Activated T-helper 17 cell treated with anti-CD3 and anti-CD28 coated beads, Interleukin-2, amount 50 U/mL, for 72 hours (primary cell): ENCODE results near the gene OSBPL5. TPM values are rescaled to one million over a fixed set of nuclear protein-coding genes. Genes with fewer than 3 reads are reported as not detected.
"Not testable (repeated sequence)": the region's sequence is repeated elsewhere in the genome, so short reads cannot be mapped to it uniquely, and the experiment has no call there.

Experiments
- ATAC-seq: fragments of 150-1000 bp; cut with Tn5 transposase; replicated peaks from 2 replicates; pipeline ENCODE4 v1.10.0; 2021; ENCODE audit warnings: mild to moderate bottlenecking, moderate library complexity
- H3K27ac Mint-ChIP-seq: one replicate; pipeline ENCODE4 v1.8.0; 2022; ENCODE audit warnings: mixed read lengths
- H3K27me3 Mint-ChIP-seq: one replicate; pipeline ENCODE4 v1.8.0; 2022; ENCODE audit warnings: mixed read lengths
- H3K36me3 Mint-ChIP-seq: one replicate; pipeline ENCODE4 v1.8.0; 2022; ENCODE audit warnings: low read depth, mild to moderate bottlenecking, mixed read lengths
- H3K4me1 Mint-ChIP-seq: one replicate; pipeline ENCODE4 v1.8.0; 2022; ENCODE audit warnings: mixed read lengths
- H3K4me3 Mint-ChIP-seq: one replicate; pipeline ENCODE4 v1.8.0; 2022; ENCODE audit warnings: mild to moderate bottlenecking, mixed read lengths
- H3K9me3 Mint-ChIP-seq: one replicate; pipeline ENCODE4 v1.8.0; 2022; ENCODE audit warnings: mixed read lengths
- total RNA-seq, 2 donors: library from RNA; stranded (reverse); gene quantifications; one replicate each; pipeline ENCODE4 v1.2.3, GENCODE V29; 2022

The OSBPL5 gene
- total RNA-seq, 2 donors from 2014 or later: 3.3 to 5.3 TPM

- H3K27me3 Mint-ChIP-seq, H3K36me3 Mint-ChIP-seq, H3K9me3 Mint-ChIP-seq, ATAC-seq, H3K4me1 Mint-ChIP-seq, H3K27ac Mint-ChIP-seq, H3K4me3 Mint-ChIP-seq: not testable (repeated sequence)
Measured at GRCh38 chr11:3063876-3064275, 101.2 kb downstream of the OSBPL5 start.

- not testable (repeated sequence) for H3K4me3 Mint-ChIP-seq, H3K9me3 Mint-ChIP-seq, H3K4me1 Mint-ChIP-seq, H3K27me3 Mint-ChIP-seq, H3K27ac Mint-ChIP-seq, ATAC-seq, H3K36me3 Mint-ChIP-seq
Measured at GRCh38 chr11:3063432-3063831, 101.7 kb downstream of the OSBPL5 start.

GRCh38 chr11:3060436-3061025 is 104.6 kb downstream of the OSBPL5 start:
- H3K27me3 Mint-ChIP-seq: no peaks in the 10 kb centered on the region
- no peaks in the 10 kb centered on the region for H3K9me3 Mint-ChIP-seq
- no peak for ATAC-seq
- H3K4me1 Mint-ChIP-seq: peaks cover 4% of the 10 kb centered on the region
- H3K4me3 Mint-ChIP-seq: no peak overlapping the region
- H3K27ac Mint-ChIP-seq: no peak overlapping the region
- H3K36me3 Mint-ChIP-seq: peaks cover 10% of the 10 kb centered on the region

- H3K27me3 Mint-ChIP-seq: no peaks in the 10 kb centered on the region
- peak overlapping the region; percentile 23 for H3K4me3 Mint-ChIP-seq
- H3K4me1 Mint-ChIP-seq: peaks cover 9% of the 10 kb centered on the region
- no peak for ATAC-seq
- no peak overlapping the region for H3K27ac Mint-ChIP-seq
- H3K36me3 Mint-ChIP-seq: peaks cover 25% of the 10 kb centered on the region
- H3K9me3 Mint-ChIP-seq: no peaks in the 10 kb centered on the region
Measured at GRCh38 chr11:3058753-3059664, 106.1 kb downstream of the OSBPL5 start.

- peaks cover 9% of the 10 kb centered on the region for H3K4me1 Mint-ChIP-seq
- no peaks in the 10 kb centered on the region for H3K27me3 Mint-ChIP-seq
- H3K4me3 Mint-ChIP-seq: peak within 1 kb of the TSS; percentile 91
- H3K9me3 Mint-ChIP-seq: no peaks in the 10 kb centered on the region
- peaks cover 41% of the 10 kb centered on the region for H3K36me3 Mint-ChIP-seq
- H3K27ac Mint-ChIP-seq: peak within 1 kb of the TSS; percentile 88
- ATAC-seq: peak; percentile 99
Measured at GRCh38 chr11:3057069-3057963, 107.8 kb downstream of the OSBPL5 start, which contains the start of gene CARS1. TSS of gene CARS1 (minus strand) at chr11:3057423. CDS start at chr11:3057367, 56 bp downstream.

- peak; percentile 11 for ATAC-seq
- H3K4me1 Mint-ChIP-seq: peaks cover 9% of the 10 kb centered on the region
- H3K27ac Mint-ChIP-seq: peak overlapping the region; percentile 88
- H3K27me3 Mint-ChIP-seq: no peaks in the 10 kb centered on the region
- no peaks in the 10 kb centered on the region for H3K9me3 Mint-ChIP-seq
- peak overlapping the region; percentile 91 for H3K4me3 Mint-ChIP-seq
- H3K36me3 Mint-ChIP-seq: peaks cover 45% of the 10 kb centered on the region
Measured at GRCh38 chr11:3056296-3057068, 108.6 kb downstream of the OSBPL5 start.

GRCh38 chr11:3055891-3056290 is 109.2 kb downstream of the OSBPL5 start:
- H3K27ac Mint-ChIP-seq: peak overlapping the region; percentile 88
- H3K36me3 Mint-ChIP-seq: peaks cover 51% of the 10 kb centered on the region
- H3K27me3 Mint-ChIP-seq: no peaks in the 10 kb centered on the region
- peaks cover 11% of the 10 kb centered on the region for H3K4me1 Mint-ChIP-seq
- no peaks in the 10 kb centered on the region for H3K9me3 Mint-ChIP-seq
- ATAC-seq: no peak
- peak overlapping the region; percentile 91 for H3K4me3 Mint-ChIP-seq

- no peak for ATAC-seq
- H3K36me3 Mint-ChIP-seq: peaks cover 63% of the 10 kb centered on the region
- H3K4me3 Mint-ChIP-seq: no peak overlapping the region
- no peaks in the 10 kb centered on the region for H3K9me3 Mint-ChIP-seq
- H3K27ac Mint-ChIP-seq: peak overlapping the region; percentile 61
- no peaks in the 10 kb centered on the region for H3K27me3 Mint-ChIP-seq
- H3K4me1 Mint-ChIP-seq: peaks cover 26% of the 10 kb centered on the region
Measured at GRCh38 chr11:3052567-3052966, 112.5 kb downstream of the OSBPL5 start.

GRCh38 chr11:3052109-3052479 is 113.0 kb downstream of the OSBPL5 start:
- Mint-ChIP-seq H3K27me3 (no peaks in the 10 kb centered on the region), H3K27ac (no peak overlapping the region), H3K4me1 (peaks cover 23% of the 10 kb centered on the region), H3K9me3 (no peaks in the 10 kb centered on the region), H3K4me3 (no peak overlapping the region), H3K36me3 (peaks cover 68% of the 10 kb centered on the region)
- ATAC-seq: no peak

GRCh38 chr11:3051196-3052108 is 113.7 kb downstream of the OSBPL5 start:
- H3K4me3 Mint-ChIP-seq: peak overlapping the region; percentile 69
- no peaks in the 10 kb centered on the region for H3K9me3 Mint-ChIP-seq
- no peaks in the 10 kb centered on the region for H3K27me3 Mint-ChIP-seq
- H3K36me3 Mint-ChIP-seq: peaks cover 73% of the 10 kb centered on the region
- peaks cover 23% of the 10 kb centered on the region for H3K4me1 Mint-ChIP-seq
- ATAC-seq: no peak
- peak overlapping the region; percentile 91 for H3K27ac Mint-ChIP-seq

GRCh38 chr11:3050386-3051195 is 114.5 kb downstream of the OSBPL5 start:
- H3K4me1 Mint-ChIP-seq: peaks cover 23% of the 10 kb centered on the region
- H3K27me3 Mint-ChIP-seq: no peaks in the 10 kb centered on the region

GRCh38 chr11:3049430-3050243 is 115.5 kb downstream of the OSBPL5 start:
- Mint-ChIP-seq H3K36me3 (peaks cover 72% of the 10 kb centered on the region), H3K4me1 (peaks cover 18% of the 10 kb centered on the region), H3K4me3 (peak overlapping the region; percentile 69), H3K27me3 (no peaks in the 10 kb centered on the region), H3K27ac (peak overlapping the region; percentile 91), H3K9me3 (no peaks in the 10 kb centered on the region)
- ATAC-seq: peak; percentile 99

More at GRCh38 chr11:3050386-3051195, 114.5 kb downstream of the OSBPL5 start:
- Mint-ChIP-seq H3K36me3 (peaks cover 72% of the 10 kb centered on the region), H3K9me3 (no peaks in the 10 kb centered on the region), H3K27ac (peak overlapping the region; percentile 91), H3K4me3 (peak overlapping the region; percentile 69)
- ATAC-seq: no peak
